ENCODE data around the gene SELENOF.
A peak's percentile ranks its signal among the peaks of the same experiment; 100 is the strongest.

The SELENOF gene

DNA sequence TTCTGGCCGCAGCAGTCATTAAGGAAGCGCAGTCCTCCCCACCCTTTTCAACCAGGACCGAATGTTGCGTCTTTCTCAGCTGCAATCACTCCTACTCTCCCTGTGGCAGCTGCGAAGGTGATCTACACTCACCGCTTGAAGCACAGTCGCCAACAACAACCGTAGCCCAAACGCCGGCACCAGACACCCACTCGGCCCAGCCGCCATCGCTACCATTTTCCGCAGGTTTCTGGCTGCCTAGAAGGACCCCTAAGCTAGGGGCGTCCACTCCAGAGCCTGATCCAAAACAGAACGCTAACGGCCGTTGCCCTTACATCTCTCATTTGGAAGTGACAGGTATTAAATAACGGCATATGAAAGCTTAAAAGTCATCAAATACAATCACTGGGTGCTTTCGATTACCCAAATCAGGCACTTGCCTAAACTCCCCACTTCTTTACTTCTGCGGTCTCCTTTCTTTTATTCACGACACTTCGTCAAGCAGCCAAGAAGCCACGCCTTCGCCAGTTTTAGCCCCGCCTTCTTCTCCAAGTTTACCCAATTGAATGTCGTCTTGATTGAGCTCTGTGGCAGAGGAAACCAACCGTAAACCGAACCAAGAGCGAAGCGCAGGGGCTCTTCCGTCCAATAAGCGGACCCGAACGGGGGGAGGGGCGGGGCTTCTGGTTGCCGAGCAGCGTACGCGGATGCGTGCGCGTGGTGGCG, at the start of gene SELENOF:
SELENOF (minus strand) TSS at position 231 of the 705 bp plus-strand sequence; CDS start at position 216, 15 bp downstream.
- FAIRE-seq (peak; percentile 99), DNase-seq (ENCODE audit: extremely low spot score, insufficient read length, low read depth) (peak; percentile 85)

DNA sequence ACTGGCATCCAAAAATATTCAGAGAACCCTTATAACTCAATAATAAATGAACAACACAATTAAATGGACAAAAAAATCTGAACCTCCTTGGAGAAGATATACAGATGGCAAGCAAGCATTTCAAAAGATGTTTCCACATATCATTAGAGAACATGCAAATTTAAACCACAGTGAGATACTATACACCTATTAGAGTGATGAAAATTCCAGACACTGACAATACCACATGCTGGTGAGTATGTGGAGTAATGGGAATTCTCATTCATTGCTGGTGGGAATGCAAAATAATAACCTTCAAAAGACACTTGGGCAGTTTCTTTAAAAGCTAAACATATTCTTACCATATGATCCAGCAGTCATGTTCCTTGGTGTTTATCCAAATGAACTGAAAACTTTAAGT, 46.6 kb upstream of the SELENOF start:
- no peak for DNase-seq (ENCODE audit: extremely low spot score, insufficient read length, low read depth)
- FAIRE-seq: no peak

- FAIRE-seq (no peak), DNase-seq (ENCODE audit: extremely low spot score, insufficient read length, low read depth) (no peak)
Measured at GRCh38 chr1:86957221-86957620, 43.3 kb upstream of the SELENOF start.

DNA sequence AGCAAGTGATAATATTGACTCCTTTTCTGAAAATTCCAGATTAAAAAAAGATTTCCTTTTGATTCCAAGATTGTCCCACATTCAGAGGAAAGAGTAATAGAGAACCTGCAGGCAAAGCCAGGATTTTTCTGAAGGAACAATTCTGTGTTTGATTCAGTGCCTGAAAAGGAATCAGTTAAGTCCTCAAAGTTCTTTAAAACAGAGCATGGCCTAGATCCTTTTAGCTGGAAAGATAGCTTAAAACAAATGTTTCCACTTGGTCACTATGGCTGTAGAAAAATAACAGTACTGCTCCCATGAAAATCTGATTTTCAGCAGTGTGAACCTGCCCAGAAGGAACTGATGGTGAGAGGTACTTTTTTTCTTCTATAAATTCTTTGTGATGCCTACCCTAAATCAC, 42.3 kb upstream of the SELENOF start:
- DNase-seq (ENCODE audit: extremely low spot score, insufficient read length, low read depth) (no peak), FAIRE-seq (no peak)

DNA sequence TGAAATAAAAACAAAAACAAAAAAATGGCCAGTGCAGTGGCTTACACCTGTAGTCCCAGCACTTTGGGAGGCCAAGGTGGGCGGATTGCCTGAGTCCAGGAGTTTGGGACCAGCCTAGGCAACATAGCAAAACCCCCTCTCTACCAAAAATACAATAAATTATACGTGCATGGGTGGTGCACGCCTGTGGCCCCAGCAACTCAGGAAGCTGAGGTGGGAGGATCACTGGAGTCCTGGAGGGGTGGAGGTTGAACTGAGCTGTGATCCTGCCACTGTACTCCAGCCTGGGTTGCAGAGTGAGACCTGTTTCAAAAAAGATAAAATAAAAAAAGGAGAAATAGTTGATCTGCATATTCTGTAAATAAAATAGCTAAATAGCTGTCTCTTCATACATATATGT, 41.8 kb upstream of the SELENOF start:
- FAIRE-seq: no peak
- no peak for DNase-seq (ENCODE audit: extremely low spot score, insufficient read length, low read depth)

DNA sequence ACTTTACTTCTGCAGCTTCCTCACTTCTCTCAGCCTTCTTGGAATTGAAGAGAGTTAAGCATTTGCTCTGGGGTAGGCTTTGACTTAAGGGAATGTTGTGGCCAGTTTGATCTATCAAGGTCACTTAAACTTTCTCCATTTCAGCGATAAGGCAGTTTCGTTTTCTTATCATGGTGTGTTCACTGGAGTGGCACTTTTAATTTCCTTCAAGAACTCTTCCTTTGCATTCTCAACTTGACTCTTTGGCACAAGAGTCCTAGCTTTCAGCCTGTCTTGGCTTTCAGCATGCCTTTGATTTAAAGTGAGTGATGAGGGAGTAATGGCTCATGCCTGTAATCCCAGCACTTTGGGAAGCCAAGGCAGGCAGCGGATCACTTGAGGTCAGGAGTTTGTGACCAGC, 39.2 kb upstream of the SELENOF start:
- FAIRE-seq (no peak), DNase-seq (ENCODE audit: extremely low spot score, insufficient read length, low read depth) (no peak)

GRCh38 chr1:86951430-86951829, 37.5 kb upstream of the SELENOF start:
- DNase-seq (ENCODE audit: extremely low spot score, insufficient read length, low read depth) (no peak), FAIRE-seq (no peak)

DNA sequence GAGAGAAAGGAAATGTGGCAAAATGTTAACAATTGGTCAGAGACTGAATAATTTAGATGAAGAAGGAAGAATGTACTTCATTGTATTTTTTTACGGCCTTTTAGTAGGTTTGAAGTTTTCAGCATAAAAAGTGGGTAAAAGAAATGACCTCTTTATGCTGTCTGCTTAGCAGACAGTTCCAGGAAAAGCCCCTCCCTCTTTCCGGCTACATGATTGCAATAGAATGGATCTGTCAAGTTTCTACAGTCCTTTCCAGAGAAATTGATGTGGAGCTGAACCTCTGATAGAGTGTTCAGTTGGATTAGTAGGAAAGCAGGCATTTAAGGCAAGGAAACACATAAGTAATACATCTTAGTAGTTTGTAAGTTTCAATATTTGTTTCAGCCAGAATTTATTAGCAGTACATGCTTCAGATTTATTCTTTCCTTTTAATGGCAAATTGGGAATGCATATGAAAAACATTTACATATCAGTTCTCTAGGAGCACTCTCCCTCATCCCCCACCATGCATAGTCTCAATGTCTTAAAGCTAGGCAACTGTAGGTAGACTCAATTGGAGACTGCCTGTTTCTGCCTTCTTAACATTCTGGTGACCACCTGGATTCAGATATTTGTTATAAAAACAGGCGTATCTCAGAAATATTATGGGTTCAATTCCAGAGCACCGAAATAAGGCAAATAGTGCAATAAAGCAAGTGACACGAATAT, 36.9 kb upstream of the SELENOF start:
- DNase-seq (ENCODE audit: extremely low spot score, insufficient read length, low read depth): no peak
- FAIRE-seq: no peak

- no peak for FAIRE-seq
Measured at GRCh38 chr1:86948212-86948611, 34.3 kb upstream of the SELENOF start.

DNA sequence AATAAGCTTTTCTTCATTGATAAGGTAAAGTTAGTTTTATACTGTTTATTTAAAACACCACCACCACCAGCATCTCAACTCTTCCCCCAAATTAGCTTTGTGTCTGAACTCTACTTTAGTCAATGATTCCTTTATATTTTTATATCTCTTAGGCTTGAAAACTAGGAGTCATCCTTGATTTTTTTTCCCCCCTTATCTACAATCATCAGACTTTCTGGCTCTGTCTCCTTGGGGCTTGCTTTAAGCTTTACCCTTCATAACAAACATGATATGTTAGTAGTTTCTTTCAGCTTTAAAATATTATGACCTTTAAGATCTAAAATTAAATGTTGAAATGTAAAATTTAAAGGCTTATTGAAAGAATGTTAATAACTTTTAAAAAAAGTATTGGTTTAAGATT, 28.8 kb upstream of the SELENOF start:
- DNase-seq (ENCODE audit: extremely low spot score, insufficient read length, low read depth) (no peak), FAIRE-seq (no peak)

More at GRCh38 chr1:86948212-86948611, 34.3 kb upstream of the SELENOF start:
- no peak for DNase-seq (ENCODE audit: extremely low spot score, insufficient read length, low read depth)

- no peak for DNase-seq (ENCODE audit: extremely low spot score, insufficient read length, low read depth)
- no peak for FAIRE-seq
Measured at GRCh38 chr1:86942042-86942441, 28.1 kb upstream of the SELENOF start.

- no peak for DNase-seq (ENCODE audit: extremely low spot score, insufficient read length, low read depth)
- no peak for FAIRE-seq
Measured at GRCh38 chr1:86940599-86940998, 26.7 kb upstream of the SELENOF start.

DNA sequence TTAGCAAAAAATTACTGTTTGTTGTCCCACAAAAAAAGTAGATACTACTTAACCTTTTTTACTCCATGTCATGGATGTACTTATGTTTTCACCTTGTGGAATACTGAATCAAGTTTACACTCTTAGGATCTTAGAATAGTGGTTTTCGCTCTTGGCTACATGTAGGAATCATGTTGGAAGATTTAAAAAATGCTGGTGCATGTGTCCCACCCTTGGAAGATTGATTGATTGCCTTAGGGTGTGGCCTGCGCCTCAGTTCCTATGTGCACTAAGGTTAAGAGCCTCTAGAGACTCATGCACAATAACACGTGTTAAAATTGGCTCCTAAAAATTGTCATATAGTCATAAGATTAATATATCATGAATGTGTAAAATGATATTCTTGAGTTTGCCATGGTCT, 25.5 kb upstream of the SELENOF start:
- no peak for DNase-seq (ENCODE audit: extremely low spot score, insufficient read length, low read depth)
- FAIRE-seq: no peak

- DNase-seq (ENCODE audit: extremely low spot score, insufficient read length, low read depth): no peak
- no peak for FAIRE-seq
Measured at GRCh38 chr1:86938855-86939254, 24.9 kb upstream of the SELENOF start.

- DNase-seq (ENCODE audit: extremely low spot score, insufficient read length, low read depth): no peak
- peak; percentile 57 for FAIRE-seq
Measured at GRCh38 chr1:86938450-86938849, 24.5 kb upstream of the SELENOF start.

- DNase-seq (ENCODE audit: extremely low spot score, insufficient read length, low read depth) (no peak), FAIRE-seq (no peak)
Measured at GRCh38 chr1:86933562-86934377, 19.8 kb upstream of the SELENOF start.

GRCh38 chr1:86933051-86933450, 19.1 kb upstream of the SELENOF start:
- DNase-seq (ENCODE audit: extremely low spot score, insufficient read length, low read depth) (no peak), FAIRE-seq (peak; percentile 5)

DNA sequence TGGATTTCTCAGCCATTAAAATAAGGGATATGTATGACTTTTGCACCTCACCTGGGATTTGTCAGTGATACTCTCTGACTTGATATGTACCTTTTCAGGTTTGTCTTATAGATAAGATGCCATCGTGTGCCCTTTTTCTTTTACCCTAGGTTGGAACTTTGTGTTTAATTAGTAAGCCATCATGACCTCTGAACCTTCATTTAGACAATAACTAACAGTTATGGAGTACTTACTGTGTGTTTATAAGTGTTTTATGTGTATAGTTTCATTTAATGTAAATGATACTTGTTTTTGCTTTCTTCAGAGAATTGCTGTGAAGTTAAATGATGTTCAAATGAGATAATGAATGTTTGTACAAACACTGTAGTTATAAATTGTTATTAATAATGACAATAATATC, 14.9 kb upstream of the SELENOF start:
- DNase-seq (ENCODE audit: extremely low spot score, insufficient read length, low read depth) (no peak), FAIRE-seq (no peak)

- DNase-seq (ENCODE audit: extremely low spot score, insufficient read length, low read depth) (no peak), FAIRE-seq (no peak)
Measured at GRCh38 chr1:86926883-86927282, 13.0 kb upstream of the SELENOF start.

GRCh38 chr1:86925742-86926141, 11.8 kb upstream of the SELENOF start:
- no peak for FAIRE-seq

More at GRCh38 chr1:86925742-86926141, 11.8 kb upstream of the SELENOF start:
- DNase-seq (ENCODE audit: extremely low spot score, insufficient read length, low read depth): no peak

Data from GM18507 (cell line).